ENCODE data around the gene AKAP13. TPM values are rescaled to one million over a fixed set of nuclear protein-coding genes. Genes with fewer than 3 reads are reported as not detected.

The AKAP13 gene
- total RNA-seq, 1 experiment from 2014 or later, result 54.5 TPM

GRCh38 chr15:85725019-85725418, 344.6 kb downstream of the AKAP13 start:
- Histone ChIP-seq H3K36me3 (ENCODE audit: insufficient read depth, low read length, poor library complexity, severe bottlenecking) (peaks cover 30% of the 10 kb centered on the region), H3K27ac (ENCODE audit: low read depth, low read length, poor library complexity, severe bottlenecking) (no peak overlapping the region), H3K9me3 (ENCODE audit: low read depth, low read length, poor library complexity, severe bottlenecking) (no peaks in the 10 kb centered on the region), H3K27me3 (replicated peaks; ENCODE audit: insufficient read depth, low read depth, low read length, poor library complexity) (no peaks in the 10 kb centered on the region), H3K4me3 (ENCODE audit: low read depth, low read length, poor library complexity, severe bottlenecking) (no peak overlapping the region), H3K4me1 (ENCODE audit: insufficient read depth, low read length, poor library complexity, severe bottlenecking) (no peaks in the 10 kb centered on the region)
- ChIA-PET POLR2A (ENCODE audit: low non-redundant PET) (no interaction called here), CTCF (no interaction called here)
- no TSS peak for BruUV-seq (replicated peaks)
- TF ChIP-seq CTCF (conservative IDR thresholded peaks at IDR 0.05; ENCODE audit: low read depth, low read length), result no peak
- no peak for TF ChIP-seq EZH2 (IDR thresholded peaks at IDR 0.05; ENCODE audit: borderline replicate concordance, low read depth, low read length, poor library complexity, severe bottlenecking)
- intact Hi-C loops (cut with micrococcal nuclease; ENCODE audit: unreplicated experiment), result loop anchor here (5.0 kb wide), 1 partner anchor 238 kb away; no protein-coding TSS in a partner anchor
- no peak for DNase-seq (ENCODE audit: low spot score)

- no TSS peak for BruUV-seq (replicated peaks)
- intact Hi-C loops (cut with micrococcal nuclease; ENCODE audit: unreplicated experiment), result loop anchor here (5.0 kb wide), 1 partner anchor 238 kb away; no protein-coding TSS in a partner anchor
These were observed 345.2 kb downstream of the AKAP13 start for GRCh38 chr15:85725564-85725963.

GRCh38 chr15:85726454-85726853, 346.1 kb downstream of the AKAP13 start:
- ChIA-PET CTCF (no interaction called here), POLR2A (ENCODE audit: low non-redundant PET) (no interaction called here)
- BruUV-seq (replicated peaks), result no TSS peak
- H3K4me3 ChIP-seq (ENCODE audit: low read depth, low read length, poor library complexity, severe bottlenecking), result no peak overlapping the region
- H3K27me3 ChIP-seq (replicated peaks; ENCODE audit: insufficient read depth, low read depth, low read length, poor library complexity), result no peaks in the 10 kb centered on the region
- H3K4me1 ChIP-seq (ENCODE audit: insufficient read depth, low read length, poor library complexity, severe bottlenecking), result no peaks in the 10 kb centered on the region
- no peak overlapping the region for H3K27ac ChIP-seq (ENCODE audit: low read depth, low read length, poor library complexity, severe bottlenecking)
- H3K36me3 ChIP-seq (ENCODE audit: insufficient read depth, low read length, poor library complexity, severe bottlenecking), result peaks cover 35% of the 10 kb centered on the region
- H3K9me3 ChIP-seq (ENCODE audit: low read depth, low read length, poor library complexity, severe bottlenecking), result no peaks in the 10 kb centered on the region
- TF ChIP-seq EZH2 (IDR thresholded peaks at IDR 0.05; ENCODE audit: borderline replicate concordance, low read depth, low read length, poor library complexity, severe bottlenecking), result no peak
- TF ChIP-seq CTCF (conservative IDR thresholded peaks at IDR 0.05; ENCODE audit: low read depth, low read length), result no peak
- DNase-seq (ENCODE audit: low spot score), result no peak
- intact Hi-C loops (cut with micrococcal nuclease; ENCODE audit: unreplicated experiment), result loop anchor here (5.0 kb wide), 1 partner anchor 239 kb away; no protein-coding TSS in a partner anchor

More at GRCh38 chr15:85725564-85725963, 345.2 kb downstream of the AKAP13 start:
- H3K27me3 ChIP-seq (replicated peaks; ENCODE audit: insufficient read depth, low read depth, low read length, poor library complexity), result no peaks in the 10 kb centered on the region
- no peaks in the 10 kb centered on the region for H3K4me1 ChIP-seq (ENCODE audit: insufficient read depth, low read length, poor library complexity, severe bottlenecking)
- DNase-seq (ENCODE audit: low spot score), result no peak
- H3K27ac ChIP-seq (ENCODE audit: low read depth, low read length, poor library complexity, severe bottlenecking), result no peak overlapping the region
- CTCF ChIA-PET, result no interaction called here
- POLR2A ChIA-PET (ENCODE audit: low non-redundant PET), result no interaction called here
- H3K9me3 ChIP-seq (ENCODE audit: low read depth, low read length, poor library complexity, severe bottlenecking), result no peaks in the 10 kb centered on the region
- H3K4me3 ChIP-seq (ENCODE audit: low read depth, low read length, poor library complexity, severe bottlenecking), result no peak overlapping the region
- H3K36me3 ChIP-seq (ENCODE audit: insufficient read depth, low read length, poor library complexity, severe bottlenecking), result peaks cover 30% of the 10 kb centered on the region
- TF ChIP-seq CTCF (conservative IDR thresholded peaks at IDR 0.05; ENCODE audit: low read depth, low read length) (no peak), EZH2 (IDR thresholded peaks at IDR 0.05; ENCODE audit: borderline replicate concordance, low read depth, low read length, poor library complexity, severe bottlenecking) (no peak)

Data from A673 (cell line).